GM23248 (cell line): ENCODE data around the gene CAPN14. TPM values are rescaled to one million over a fixed set of nuclear protein-coding genes. Genes with fewer than 3 reads are reported as not detected.

Source experiments
- DNase-seq: peaks from one replicate; pipeline ENCODE4 v3.0.0-alpha.2; 2015
- H2AFZ ChIP-seq: fragments of 200-600 bp; sonication (generic); 2 replicates; pipeline ENCODE4 v1.6.1; 2016; ENCODE audit warnings: antibody characterized with exemption
- H3F3A ChIP-seq: fragments of 200-600 bp; sonication (generic); 2 replicates; pipeline ENCODE4 v1.6.1; 2016; ENCODE audit warnings: mild to moderate bottlenecking, antibody characterized with exemption, mixed run types; ENCODE audit not compliant: insufficient read depth
- H3K27ac ChIP-seq: fragments of 200-600 bp; sonication (generic); 2 replicates; pipeline ENCODE4 v1.5.1; 2016; ENCODE audit warnings: mild to moderate bottlenecking
- H3K27me3 ChIP-seq: fragments of 200-600 bp; sonication (generic); replicated peaks from 2 replicates; pipeline ENCODE4 v1.6.1; 2016; ENCODE audit warnings: mild to moderate bottlenecking; ENCODE audit not compliant: insufficient read depth
- H3K36me3 ChIP-seq: fragments of 200-600 bp; sonication (generic); 2 replicates; pipeline ENCODE4 v1.6.1; 2016; ENCODE audit warnings: low read depth, mild to moderate bottlenecking
- H3K4me1 ChIP-seq: fragments of 200-600 bp; sonication (generic); 2 replicates; pipeline ENCODE4 v1.6.1; 2016; ENCODE audit warnings: mild to moderate bottlenecking; ENCODE audit not compliant: insufficient read depth
- H3K4me2 ChIP-seq: fragments of 200-600 bp; sonication (generic); one replicate; pipeline ENCODE4 v1.6.1; 2016; ENCODE audit warnings: mild to moderate bottlenecking; ENCODE audit not compliant: unreplicated experiment
- H3K4me3 ChIP-seq: fragments of 200-600 bp; sonication (generic); 2 replicates; pipeline ENCODE4 v1.5.1; 2016; ENCODE audit warnings: mild to moderate bottlenecking
- H3K79me2 ChIP-seq: fragments of 200-600 bp; sonication (generic); 2 replicates; pipeline ENCODE4 v1.6.1; 2016; ENCODE audit warnings: mild to moderate bottlenecking; ENCODE audit not compliant: insufficient read depth
- H3K9ac ChIP-seq: fragments of 200-600 bp; sonication (generic); 2 replicates; pipeline ENCODE4 v1.6.1; 2016; ENCODE audit warnings: mild to moderate bottlenecking
- H3K9me2 ChIP-seq: fragments of 200-600 bp; sonication (generic); 2 replicates; pipeline ENCODE4 v1.6.1; 2016; ENCODE audit warnings: mixed run types, mild to moderate bottlenecking, moderate library complexity; ENCODE audit not compliant: insufficient read depth
- H3K9me3 ChIP-seq: fragments of 200-600 bp; sonication (generic); one replicate; pipeline ENCODE4 v1.6.1; 2017; ENCODE audit warnings: low read depth
- H4K20me1 ChIP-seq: fragments of 200-600 bp; sonication (generic); 2 replicates; pipeline ENCODE4 v1.6.0; 2016; ENCODE audit not compliant: insufficient read depth
- EZH2 ChIP-seq: fragments of 200-600 bp; sonication (generic); IDR thresholded peaks from 2 replicates; pipeline ENCODE4 v1.6.1; 2018; ENCODE audit warnings: antibody characterized with exemption, mild to moderate bottlenecking; ENCODE audit not compliant: insufficient read depth, poor library complexity, severe bottlenecking
- EZH2phosphoT487 ChIP-seq: fragments of 200-600 bp; sonication (generic); IDR thresholded peaks from 2 replicates; pipeline ENCODE4 v1.6.1; 2018; ENCODE audit warnings: antibody characterized with exemption, moderate library complexity, mild to moderate bottlenecking, low read depth; ENCODE audit not compliant: insufficient read depth
- WGBS, 2 experiments: methylation state at CpG; one replicate each; pipeline ENCODE4 v1.1.6; 2015 to 2017; ENCODE audit warnings: low lambda C conversion rate in 2 of 2, low coverage in 1 of 2; ENCODE audit errors: missing lambda C conversion rate in 2 of 2; 5-methylcytosine and 5-hydroxymethylcytosine counted together
- in situ Hi-C: fragments of 300-500 bp; cut with MboI; formaldehyde crosslinking; loops from 2 replicates; pipeline ENCODE4 v1.15.0; 2020
- polyA plus RNA-seq: library from polyadenylated mRNA; unstranded; fragments of >200 nt; fragmentation: Nextera tagmentation; extraction: Ambion mirVana; gene quantifications from 2 replicates; pipeline ENCODE4 v1.2.1, GENCODE V29; 2016
- total RNA-seq: library from RNA; depleted of rRNA; stranded (reverse); fragments of >200 nt; shearing (Covaris generic); gene quantifications from 2 replicates; pipeline ENCODE4 v1.2.3, GENCODE V29; 2014

Gene CAPN14
- total and polyA plus RNA-seq, 2 experiments from 2014 or later: 0.11 TPM; not detected in 1

DNA sequence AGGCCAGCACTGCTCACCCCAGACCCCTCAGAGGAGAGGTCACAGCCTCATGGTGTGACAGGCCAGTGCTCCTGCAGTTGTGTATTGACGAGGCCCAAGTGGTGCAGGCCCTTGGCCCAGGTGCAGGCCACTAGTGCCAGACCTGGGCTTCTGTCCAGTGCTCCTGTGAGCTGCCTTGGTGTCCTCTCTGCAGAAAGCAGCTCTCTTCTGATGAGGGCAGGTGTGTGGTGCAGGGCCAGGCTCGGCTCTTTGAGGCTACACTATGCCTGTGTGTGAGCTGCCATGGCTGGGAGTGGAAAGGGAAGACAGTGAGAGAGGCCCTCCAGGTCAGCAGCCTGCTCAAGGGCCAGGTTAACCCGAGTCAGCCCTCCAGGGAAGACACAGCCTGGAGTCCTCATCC lies 33.7 kb upstream of the CAPN14 start:
- no peaks in the 10 kb centered on the region for H4K20me1 ChIP-seq
- H3F3A ChIP-seq: no peaks in the 10 kb centered on the region
- no peak overlapping the region for H3K9ac ChIP-seq
- H3K27me3 ChIP-seq: no peaks in the 10 kb centered on the region
- peaks cover 6% of the 10 kb centered on the region; the same call in 1 of the 2 replicates for H3K4me1 ChIP-seq
- TF ChIP-seq EZH2phosphoT487 (no peak), EZH2 (no peak)
- H3K4me3 ChIP-seq: no peak overlapping the region
- no peak for DNase-seq
- H3K9me3 ChIP-seq: no peaks in the 10 kb centered on the region
- no peak overlapping the region for H2AFZ ChIP-seq
- H3K4me2 ChIP-seq: no peak overlapping the region
- no peaks in the 10 kb centered on the region for H3K79me2 ChIP-seq
- in situ Hi-C loops: no loop called here
- 82 to 91% methylated on average over 3 of the region's 3 CpGs for WGBS, 2 experiments
- H3K27ac ChIP-seq: no peak overlapping the region
- no peaks in the 10 kb centered on the region for H3K9me2 ChIP-seq
- no peaks in the 10 kb centered on the region; the same call in 1 of the 2 replicates for H3K36me3 ChIP-seq

GRCh38 chr2:31249009-31249690 lies 31.8 kb upstream of the CAPN14 start:
- Histone ChIP-seq H3K4me2 (no peak overlapping the region), H3K36me3 (no peaks in the 10 kb centered on the region; the same call in 1 of the 2 replicates), H3K27me3 (no peaks in the 10 kb centered on the region), H2AFZ (no peak overlapping the region), H3K9me3 (no peaks in the 10 kb centered on the region), H3K4me1 (peaks cover 10% of the 10 kb centered on the region; the same call in 1 of the 2 replicates), H3K9me2 (no peaks in the 10 kb centered on the region), H3K79me2 (no peaks in the 10 kb centered on the region), H3F3A (no peaks in the 10 kb centered on the region), H3K27ac (no peak overlapping the region), H3K4me3 (no peak overlapping the region), H3K9ac (no peak overlapping the region), H4K20me1 (no peaks in the 10 kb centered on the region)
- no peak for TF ChIP-seq EZH2phosphoT487
- no peak for TF ChIP-seq EZH2
- in situ Hi-C loops: no loop called here
- WGBS, 2 experiments: 94% methylated on average over 14 to 15 of the region's 15 CpGs
- DNase-seq: no peak

- Histone ChIP-seq H3K9me3 (no peaks in the 10 kb centered on the region), H4K20me1 (no peaks in the 10 kb centered on the region), H3K27me3 (no peaks in the 10 kb centered on the region), H3K9ac (no peak overlapping the region), H3K4me3 (no peak overlapping the region), H3K79me2 (peaks cover 5% of the 10 kb centered on the region; the same call in 1 of the 2 replicates), H3K27ac (no peak overlapping the region), H3K9me2 (no peaks in the 10 kb centered on the region), H3K36me3 (no peaks in the 10 kb centered on the region; the same call in 1 of the 2 replicates), H3F3A (no peaks in the 10 kb centered on the region), H2AFZ (no peak overlapping the region), H3K4me1 (peaks cover 10% of the 10 kb centered on the region; the same call in 1 of the 2 replicates), H3K4me2 (no peak overlapping the region)
- no peak for TF ChIP-seq EZH2
- TF ChIP-seq EZH2phosphoT487: no peak
- 96 to 97% methylated on average over 3 of the region's 3 CpGs for WGBS, 2 experiments
- in situ Hi-C loops: no loop called here
- DNase-seq: no peak
Observed at GRCh38 chr2:31248139-31248538, 30.8 kb upstream of the CAPN14 start.

DNA sequence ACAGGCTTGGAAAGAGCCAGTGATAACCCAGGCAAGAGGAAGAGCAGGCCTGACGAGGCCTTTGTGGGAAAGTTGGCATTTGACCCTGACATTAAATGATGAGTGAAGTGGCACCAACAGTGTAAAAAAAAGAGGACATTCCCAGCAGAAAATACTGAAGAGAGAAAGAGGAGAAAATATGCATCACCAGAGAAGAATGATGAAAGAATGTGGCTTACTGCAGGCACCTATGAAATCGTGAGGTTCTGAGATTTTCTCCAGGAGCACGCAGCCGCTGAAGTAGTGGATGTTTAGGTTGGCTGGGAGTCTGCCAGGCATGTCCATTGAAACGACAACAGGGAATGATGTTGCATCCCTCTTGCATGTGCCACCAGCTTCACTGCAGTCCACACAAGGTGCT lies 30.4 kb upstream of the CAPN14 start:
- H3K9me2 ChIP-seq: no peaks in the 10 kb centered on the region
- H3F3A ChIP-seq: no peaks in the 10 kb centered on the region
- no peak overlapping the region for H3K27ac ChIP-seq
- TF ChIP-seq EZH2: no peak
- TF ChIP-seq EZH2phosphoT487: no peak
- H3K36me3 ChIP-seq: no peaks in the 10 kb centered on the region; the same call in 1 of the 2 replicates
- H4K20me1 ChIP-seq: no peaks in the 10 kb centered on the region
- H3K9ac ChIP-seq: no peak overlapping the region
- 81 to 94% methylated on average over 5 of the region's 5 CpGs for WGBS, 2 experiments
- H2AFZ ChIP-seq: no peak overlapping the region
- no peak overlapping the region for H3K4me3 ChIP-seq
- H3K4me1 ChIP-seq: peaks cover 10% of the 10 kb centered on the region; the same call in 1 of the 2 replicates
- no peak for DNase-seq
- no peaks in the 10 kb centered on the region for H3K27me3 ChIP-seq
- peaks cover 8% of the 10 kb centered on the region; the same call in 1 of the 2 replicates for H3K79me2 ChIP-seq
- in situ Hi-C loops: no loop called here
- H3K4me2 ChIP-seq: no peak overlapping the region
- H3K9me3 ChIP-seq: no peaks in the 10 kb centered on the region
